Measurements from ENCODE around the gene RTP4. TPM values are rescaled to one million over a fixed set of nuclear protein-coding genes. Genes with fewer than 3 reads are reported as not detected.

The RTP4 gene
- total and polyA plus RNA-seq, 2 of the 8 experiments (the other 6 are each of a cell fraction or from before 2014, with no cell fraction given), result not detected

- TF ChIP-seq ASH2L (IDR thresholded peaks at IDR 0.05; ENCODE audit: low read length) (no peak), JUND (IDR thresholded peaks at IDR 0.05; ENCODE audit: low read length) (no peak), EZH2 (IDR thresholded peaks at IDR 0.05; ENCODE audit: low read depth, low read length, severe bottlenecking) (no peak), SRF (IDR thresholded peaks at IDR 0.05; ENCODE audit: low read depth, low read length) (no peak)
Observed at GRCh38 chr3:187369089-187369447, 883 bp downstream of the RTP4 start (continued).
